WTC11 (cell line): Measurements from ENCODE around the gene PPIP5K2.

Experiments used
- ESRRA ChIP-seq: sonication (generic); formaldehyde crosslinking; IDR thresholded peaks from 2 replicates; pipeline ENCODE4 v1.8.1; 2022; ENCODE audit warnings: mild to moderate bottlenecking, missing genetic modification reagents, borderline replicate concordance
- PREB ChIP-seq: sonication (generic); formaldehyde crosslinking; IDR thresholded peaks from 2 replicates; pipeline ENCODE4 v1.8.1; 2022; ENCODE audit warnings: mild to moderate bottlenecking, missing genetic modification reagents, moderate library complexity, borderline replicate concordance
- TF ChIP-seq, protein P1 (sequence below): fragments of 200-600 bp; IDR thresholded peaks from 2 replicates; pipeline ENCODE4 v1.8.0; 2022; ENCODE audit warnings: antibody characterized with exemption

DNA sequence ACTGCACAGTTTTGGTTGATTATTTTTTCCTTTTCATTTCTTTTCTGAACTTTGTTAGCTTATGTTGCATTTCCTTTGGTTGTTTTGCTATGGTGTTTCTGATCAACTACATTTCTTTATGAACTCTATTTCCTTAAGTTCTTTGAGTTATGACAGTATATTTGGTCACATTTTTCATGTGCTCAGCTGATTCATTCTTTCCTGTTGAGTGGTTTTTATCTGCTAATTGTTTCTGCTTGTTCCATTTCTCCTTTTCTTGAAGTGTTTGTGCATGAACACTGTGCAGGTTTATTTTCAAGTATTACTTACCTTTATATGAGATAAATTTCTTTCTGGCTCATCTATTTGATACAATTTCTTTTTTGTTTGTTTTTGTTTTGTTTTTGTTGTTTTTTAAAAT lies 87.6 kb downstream of the PPIP5K2 start:
- TF ChIP-seq, protein P1, sequence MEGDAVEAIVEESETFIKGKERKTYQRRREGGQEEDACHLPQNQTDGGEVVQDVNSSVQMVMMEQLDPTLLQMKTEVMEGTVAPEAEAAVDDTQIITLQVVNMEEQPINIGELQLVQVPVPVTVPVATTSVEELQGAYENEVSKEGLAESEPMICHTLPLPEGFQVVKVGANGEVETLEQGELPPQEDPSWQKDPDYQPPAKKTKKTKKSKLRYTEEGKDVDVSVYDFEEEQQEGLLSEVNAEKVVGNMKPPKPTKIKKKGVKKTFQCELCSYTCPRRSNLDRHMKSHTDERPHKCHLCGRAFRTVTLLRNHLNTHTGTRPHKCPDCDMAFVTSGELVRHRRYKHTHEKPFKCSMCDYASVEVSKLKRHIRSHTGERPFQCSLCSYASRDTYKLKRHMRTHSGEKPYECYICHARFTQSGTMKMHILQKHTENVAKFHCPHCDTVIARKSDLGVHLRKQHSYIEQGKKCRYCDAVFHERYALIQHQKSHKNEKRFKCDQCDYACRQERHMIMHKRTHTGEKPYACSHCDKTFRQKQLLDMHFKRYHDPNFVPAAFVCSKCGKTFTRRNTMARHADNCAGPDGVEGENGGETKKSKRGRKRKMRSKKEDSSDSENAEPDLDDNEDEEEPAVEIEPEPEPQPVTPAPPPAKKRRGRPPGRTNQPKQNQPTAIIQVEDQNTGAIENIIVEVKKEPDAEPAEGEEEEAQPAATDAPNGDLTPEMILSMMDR, result no peak
- TF ChIP-seq ESRRA (CRISPR knock-in tag), result no peak
- no peak for TF ChIP-seq PREB
